Effector memory CD4-positive, alpha-beta T cell (primary cell): ENCODE data around the gene VPS13A.

Source experiments
- DNase-seq, 3 donors: peaks; one replicate each; pipeline ENCODE4 v3.0.0-alpha.2; 2020
- H3K27ac ChIP-seq: 2 replicates; pipeline ENCODE4 v1.7.0; 2013; ENCODE audit warnings: mild to moderate bottlenecking, low read length, moderate library complexity; ENCODE audit not compliant: insufficient read depth, poor library complexity, severe bottlenecking
- H3K27me3 ChIP-seq: replicated peaks from 2 replicates; pipeline ENCODE4 v1.7.0; 2013; ENCODE audit warnings: mild to moderate bottlenecking, low read length; ENCODE audit not compliant: insufficient read depth, control insufficient read depth, poor library complexity, severe bottlenecking
- H3K36me3 ChIP-seq: 2 replicates; pipeline ENCODE4 v1.7.0; 2013; ENCODE audit warnings: mild to moderate bottlenecking, low read length, moderate library complexity; ENCODE audit not compliant: control insufficient read depth, insufficient read depth
- H3K4me1 ChIP-seq: 2 replicates; pipeline ENCODE4 v1.7.0; 2013; ENCODE audit warnings: low read length, mild to moderate bottlenecking; ENCODE audit not compliant: control insufficient read depth, insufficient read depth, poor library complexity, severe bottlenecking
- H3K4me3 ChIP-seq: 2 replicates; pipeline ENCODE4 v1.7.0; 2013; ENCODE audit warnings: low read length, low read depth, mild to moderate bottlenecking; ENCODE audit not compliant: insufficient read depth, poor library complexity, severe bottlenecking
- H3K9me3 ChIP-seq: 2 replicates; pipeline ENCODE4 v1.7.0; 2013; ENCODE audit warnings: mild to moderate bottlenecking, low read length, moderate library complexity; ENCODE audit not compliant: control insufficient read depth

Gene VPS13A

GRCh38 chr9:77442436-77442835, 265.1 kb downstream of the VPS13A start:
- Histone ChIP-seq H3K36me3 (no peaks in the 10 kb centered on the region), H3K27me3 (no peaks in the 10 kb centered on the region), H3K9me3 (no peaks in the 10 kb centered on the region), H3K4me1 (no peaks in the 10 kb centered on the region), H3K4me3 (no peak overlapping the region), H3K27ac (no peak overlapping the region)
- DNase-seq, result no peak

- no peaks in the 10 kb centered on the region for H3K9me3 ChIP-seq
- no peaks in the 10 kb centered on the region for H3K27me3 ChIP-seq
- H3K27ac ChIP-seq, result no peak overlapping the region
- H3K4me3 ChIP-seq, result no peak overlapping the region
- H3K4me1 ChIP-seq, result no peaks in the 10 kb centered on the region
- H3K36me3 ChIP-seq, result no peaks in the 10 kb centered on the region
- no peak for DNase-seq
Measured at GRCh38 chr9:77447646-77448045, 270.3 kb downstream of the VPS13A start.

DNA sequence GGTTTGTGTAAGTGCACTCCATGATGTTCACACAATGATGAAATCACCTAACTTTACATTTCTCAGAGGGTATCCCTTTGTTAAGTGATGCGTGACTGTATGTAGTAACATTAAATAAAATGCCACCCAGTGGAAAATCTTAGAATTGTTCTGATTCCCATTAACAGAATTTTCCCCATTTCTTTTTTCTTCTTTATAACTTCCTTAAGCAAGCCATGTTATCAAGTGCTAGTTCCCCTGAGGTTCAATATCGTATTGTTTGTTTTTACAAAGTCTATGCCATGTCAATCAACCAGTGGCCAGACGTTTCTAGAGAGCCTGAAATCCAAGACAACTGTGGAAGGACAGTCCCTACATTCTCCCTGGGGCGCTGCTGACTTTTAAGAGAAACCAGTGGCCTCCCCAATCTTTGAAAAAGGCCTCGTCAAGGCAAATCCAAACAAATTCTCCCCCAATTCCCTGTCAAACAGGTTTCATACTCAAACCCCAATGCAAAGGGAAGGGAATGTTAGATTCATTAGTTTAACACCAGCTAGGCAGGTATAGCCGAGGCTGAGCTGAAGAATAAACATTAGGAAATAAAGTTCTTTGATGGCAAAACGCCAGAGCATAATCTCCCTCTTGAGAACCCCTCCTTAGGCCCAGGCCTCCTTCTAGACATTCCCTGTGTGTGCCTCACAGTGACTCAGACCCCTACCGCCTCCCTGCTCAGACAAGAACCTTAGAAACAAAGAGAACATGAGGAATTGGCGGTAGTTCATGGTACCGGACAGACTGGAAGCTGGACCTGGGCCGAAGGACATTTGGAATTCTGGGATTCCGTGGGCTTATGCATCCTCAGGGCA, 272.1 kb downstream of the VPS13A start:
- Histone ChIP-seq H3K4me1 (no peaks in the 10 kb centered on the region), H3K27me3 (no peaks in the 10 kb centered on the region)
- DNase-seq, result no peak

DNA sequence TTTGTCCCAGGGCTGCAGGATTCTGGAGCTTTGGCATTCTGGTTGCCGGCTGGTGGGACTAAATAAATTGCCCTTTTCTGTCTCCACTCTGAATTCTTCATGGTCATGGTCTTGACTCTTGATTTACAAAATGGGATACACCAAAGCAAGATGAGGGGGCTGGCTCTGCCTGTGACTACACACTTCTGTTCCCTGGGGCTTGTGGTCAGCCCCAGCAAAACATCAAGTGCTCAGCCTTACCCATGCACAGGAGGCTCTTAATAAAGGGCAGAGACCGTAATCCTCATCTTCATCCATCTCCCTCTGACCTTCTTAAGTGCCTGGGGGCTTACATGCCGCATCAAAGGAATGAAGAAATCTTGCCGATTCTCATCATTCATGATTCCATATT, 272.7 kb downstream of the VPS13A start:
- DNase-seq, result no peak
- H3K27me3 ChIP-seq, result no peaks in the 10 kb centered on the region

More for the DNA sequence above, 272.1 kb downstream of the VPS13A start:
- H3K4me3 ChIP-seq, result no peak overlapping the region
- no peaks in the 10 kb centered on the region for H3K36me3 ChIP-seq
- H3K27ac ChIP-seq, result no peak overlapping the region
- no peaks in the 10 kb centered on the region for H3K9me3 ChIP-seq

DNA sequence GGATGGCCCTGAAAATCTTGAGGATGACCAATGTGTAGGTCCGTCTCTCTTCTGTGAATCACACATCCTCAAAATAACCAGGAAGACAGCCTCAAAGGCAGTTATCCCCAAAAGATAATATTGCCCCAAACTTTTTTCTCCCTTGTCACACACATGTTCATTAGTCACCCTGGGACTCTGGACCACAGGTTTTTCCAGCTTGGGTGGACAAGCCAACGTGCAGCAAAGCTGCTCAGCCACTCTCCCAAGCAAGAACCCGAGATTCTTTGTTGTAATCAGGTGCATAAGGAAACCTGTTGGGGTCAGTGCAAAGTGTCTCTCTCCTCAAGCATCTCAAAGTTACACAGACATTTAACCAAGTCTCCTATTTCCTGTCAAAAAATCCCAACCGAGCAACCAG, 274.2 kb downstream of the VPS13A start:
- H3K9me3 ChIP-seq, result no peaks in the 10 kb centered on the region
- no peak overlapping the region for H3K27ac ChIP-seq
- no peaks in the 10 kb centered on the region for H3K36me3 ChIP-seq
- no peaks in the 10 kb centered on the region for H3K27me3 ChIP-seq
- no peak overlapping the region for H3K4me3 ChIP-seq
- DNase-seq, result no peak
- H3K4me1 ChIP-seq, result no peaks in the 10 kb centered on the region

More for the DNA sequence above, 272.7 kb downstream of the VPS13A start:
- Histone ChIP-seq H3K27ac (no peak overlapping the region), H3K36me3 (no peaks in the 10 kb centered on the region), H3K9me3 (no peaks in the 10 kb centered on the region), H3K4me1 (no peaks in the 10 kb centered on the region), H3K4me3 (no peak overlapping the region)

DNA sequence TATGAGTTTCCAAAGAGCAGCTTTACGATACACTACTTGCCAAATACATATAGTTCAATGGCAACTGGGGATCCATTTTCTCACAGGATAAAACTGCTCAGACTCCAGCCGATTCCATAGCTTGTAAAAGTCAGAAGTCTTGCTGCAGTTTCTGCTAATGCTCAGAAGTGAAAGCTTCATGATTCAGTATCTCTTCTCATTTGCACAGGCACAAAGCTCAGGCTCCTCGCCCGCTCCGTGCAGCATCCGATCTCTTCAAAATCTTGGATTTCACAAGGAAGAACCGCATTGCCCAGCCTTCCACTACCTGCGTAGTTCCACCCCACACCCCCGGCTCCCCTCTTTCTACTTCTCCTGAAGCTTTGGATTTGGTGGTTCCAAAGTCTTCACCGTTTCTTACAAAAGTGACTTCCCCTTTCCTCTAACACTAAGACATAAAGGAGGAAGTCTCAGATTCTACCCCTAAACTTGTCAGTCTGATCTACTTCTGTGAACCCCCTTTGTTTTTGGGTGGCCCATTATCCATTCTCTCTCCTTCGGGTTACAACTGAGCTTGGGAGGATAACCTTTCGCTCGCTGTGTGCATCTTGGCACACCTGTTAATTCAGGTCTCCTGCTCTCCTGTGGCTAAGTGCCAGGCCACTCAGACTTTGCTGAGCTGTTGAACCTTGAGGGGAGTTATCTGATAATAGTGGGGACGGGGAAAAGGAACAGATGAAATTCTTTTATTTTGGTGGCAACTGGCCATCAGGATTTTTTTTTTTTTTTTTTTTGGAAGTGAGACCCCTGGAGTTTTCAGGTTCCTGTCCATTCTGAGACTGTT, 276.7 kb downstream of the VPS13A start:
- Histone ChIP-seq H3K36me3 (no peaks in the 10 kb centered on the region), H3K4me1 (no peaks in the 10 kb centered on the region), H3K27ac (no peak overlapping the region), H3K27me3 (no peaks in the 10 kb centered on the region), H3K4me3 (peak overlapping the region; percentile 18), H3K9me3 (no peaks in the 10 kb centered on the region)
- no peak for DNase-seq

DNA sequence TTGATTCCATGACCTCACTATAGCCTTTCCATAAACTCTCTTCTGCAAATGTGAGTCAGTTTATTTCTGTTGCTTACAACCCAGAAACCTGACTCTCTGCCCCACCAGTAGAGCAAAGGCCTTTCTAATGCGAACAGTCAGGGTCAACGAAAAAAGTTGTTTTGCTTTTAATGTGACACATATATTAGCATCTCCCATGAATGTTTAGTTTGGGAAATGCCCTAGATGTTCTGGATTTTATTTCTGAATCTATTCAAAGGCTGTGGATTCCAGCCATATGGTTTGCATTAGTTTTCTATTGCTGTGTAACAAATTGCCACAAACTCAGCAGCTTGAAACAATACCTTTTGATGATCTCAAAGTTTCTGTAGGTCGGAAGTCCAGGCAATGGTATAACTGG, 277.3 kb downstream of the VPS13A start:
- H3K9me3 ChIP-seq, result no peaks in the 10 kb centered on the region
- H3K27ac ChIP-seq, result no peak overlapping the region
- DNase-seq, result no peak
- no peaks in the 10 kb centered on the region for H3K36me3 ChIP-seq
- H3K27me3 ChIP-seq, result no peaks in the 10 kb centered on the region
- no peaks in the 10 kb centered on the region for H3K4me1 ChIP-seq
- no peak overlapping the region for H3K4me3 ChIP-seq

- no peak overlapping the region for H3K27ac ChIP-seq
- no peak overlapping the region for H3K4me3 ChIP-seq
- H3K36me3 ChIP-seq, result no peaks in the 10 kb centered on the region
- DNase-seq, result no peak
- no peaks in the 10 kb centered on the region for H3K27me3 ChIP-seq
- no peaks in the 10 kb centered on the region for H3K4me1 ChIP-seq
- H3K9me3 ChIP-seq, result no peaks in the 10 kb centered on the region
Measured at GRCh38 chr9:77455312-77455927, 278.1 kb downstream of the VPS13A start.

DNA sequence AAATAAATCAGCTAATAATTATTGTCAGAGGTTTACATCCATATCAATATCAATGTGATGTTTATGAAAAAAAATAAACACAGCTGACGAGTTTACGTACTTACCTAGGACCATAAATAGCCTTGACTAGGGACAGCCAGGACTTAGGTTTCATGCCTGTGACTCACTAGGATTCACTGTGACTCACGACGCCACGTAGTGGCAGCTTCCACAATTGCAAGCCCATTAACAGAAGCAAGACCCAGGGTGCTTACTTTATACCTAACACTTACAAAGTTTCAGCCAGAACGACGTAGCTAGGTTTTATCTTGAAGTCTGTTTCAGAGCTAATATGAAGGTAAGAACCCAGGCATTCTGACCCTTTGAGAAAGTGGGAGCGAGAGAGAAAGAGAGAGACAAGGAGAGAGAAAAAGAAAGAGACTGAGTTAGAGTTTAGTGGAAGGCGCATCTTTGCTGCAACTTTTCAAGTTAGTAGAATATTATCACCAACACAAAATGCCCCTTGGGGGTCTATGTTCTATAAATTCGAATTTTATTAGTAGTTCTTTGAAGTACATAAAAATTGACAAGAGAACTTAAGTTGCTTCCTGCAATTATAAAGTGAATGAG, 279.6 kb downstream of the VPS13A start:
- no peak overlapping the region for H3K4me3 ChIP-seq
- H3K27ac ChIP-seq, result no peak overlapping the region
- H3K36me3 ChIP-seq, result no peaks in the 10 kb centered on the region
- no peaks in the 10 kb centered on the region for H3K4me1 ChIP-seq
- H3K27me3 ChIP-seq, result no peaks in the 10 kb centered on the region
- H3K9me3 ChIP-seq, result no peaks in the 10 kb centered on the region
- DNase-seq, result peak; percentile 27 to 60 (median 51)
